Measurements from ENCODE around the gene SHISA5. TPM values are rescaled to one million over a fixed set of nuclear protein-coding genes. Genes with fewer than 3 reads are reported as not detected.

Gene SHISA5
- total RNA-seq, 4 donors from 2014 or later = 64.1 to 90.6 (median 75.4) TPM

- TF ChIP-seq, protein P1, sequence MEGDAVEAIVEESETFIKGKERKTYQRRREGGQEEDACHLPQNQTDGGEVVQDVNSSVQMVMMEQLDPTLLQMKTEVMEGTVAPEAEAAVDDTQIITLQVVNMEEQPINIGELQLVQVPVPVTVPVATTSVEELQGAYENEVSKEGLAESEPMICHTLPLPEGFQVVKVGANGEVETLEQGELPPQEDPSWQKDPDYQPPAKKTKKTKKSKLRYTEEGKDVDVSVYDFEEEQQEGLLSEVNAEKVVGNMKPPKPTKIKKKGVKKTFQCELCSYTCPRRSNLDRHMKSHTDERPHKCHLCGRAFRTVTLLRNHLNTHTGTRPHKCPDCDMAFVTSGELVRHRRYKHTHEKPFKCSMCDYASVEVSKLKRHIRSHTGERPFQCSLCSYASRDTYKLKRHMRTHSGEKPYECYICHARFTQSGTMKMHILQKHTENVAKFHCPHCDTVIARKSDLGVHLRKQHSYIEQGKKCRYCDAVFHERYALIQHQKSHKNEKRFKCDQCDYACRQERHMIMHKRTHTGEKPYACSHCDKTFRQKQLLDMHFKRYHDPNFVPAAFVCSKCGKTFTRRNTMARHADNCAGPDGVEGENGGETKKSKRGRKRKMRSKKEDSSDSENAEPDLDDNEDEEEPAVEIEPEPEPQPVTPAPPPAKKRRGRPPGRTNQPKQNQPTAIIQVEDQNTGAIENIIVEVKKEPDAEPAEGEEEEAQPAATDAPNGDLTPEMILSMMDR (IDR thresholded peaks at IDR 0.05; ENCODE audit: low read depth) = no peak
Measured at GRCh38 chr3:48466386-48467109, 37.4 kb downstream of the SHISA5 start.

DNA sequence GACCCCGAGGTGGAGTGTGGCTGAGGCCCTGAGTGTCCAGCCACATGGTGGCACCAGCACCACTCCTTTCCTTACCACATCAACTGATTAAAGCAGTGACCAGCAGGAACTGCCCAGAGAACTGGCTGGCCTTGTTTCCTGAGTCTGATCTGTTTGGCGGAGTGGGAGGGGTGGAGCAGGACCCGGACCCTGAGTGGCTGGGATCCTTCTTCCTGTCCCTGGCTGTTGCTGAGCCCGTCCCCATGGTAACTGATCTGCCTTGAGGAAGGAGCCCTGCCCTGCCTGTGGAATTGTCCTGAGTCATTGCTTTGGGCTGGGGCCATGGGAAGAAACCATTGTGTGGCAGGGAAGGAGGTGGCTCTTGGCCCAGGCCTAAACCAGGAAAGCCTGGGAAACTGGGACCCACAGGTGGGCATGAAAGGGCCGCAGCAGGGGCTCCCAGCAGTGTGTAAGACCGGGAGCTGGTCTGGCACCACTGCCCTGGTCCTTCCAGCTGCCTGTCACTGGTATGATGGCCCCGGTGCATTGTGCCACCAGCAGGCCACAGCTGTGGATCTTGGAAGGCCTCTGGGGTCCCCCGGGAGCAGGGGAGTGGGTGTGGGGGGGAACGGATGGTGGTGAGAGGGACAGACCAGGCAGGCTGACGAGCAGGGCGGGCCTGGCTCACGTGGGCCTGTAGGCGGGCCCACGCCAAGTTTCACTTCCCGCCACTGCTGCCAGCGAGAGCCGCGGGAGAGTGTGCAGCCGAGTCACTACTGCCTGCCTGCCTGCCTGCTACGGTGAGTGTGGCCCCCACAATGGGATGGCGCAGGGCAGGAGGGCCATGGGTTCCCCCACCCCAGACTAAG is 38.2 kb downstream of the SHISA5 start:
- TF ChIP-seq, protein P1 (IDR thresholded peaks at IDR 0.05; ENCODE audit: low read depth) = no peak

GRCh38 chr3:48465237-48465530 is 38.8 kb downstream of the SHISA5 start:
- TF ChIP-seq, protein P1 (IDR thresholded peaks at IDR 0.05; ENCODE audit: low read depth) = no peak

GRCh38 chr3:48464713-48465221 is 39.2 kb downstream of the SHISA5 start:
- TF ChIP-seq, protein P1 (IDR thresholded peaks at IDR 0.05; ENCODE audit: low read depth) = no peak

GRCh38 chr3:48463703-48464102 is 40.3 kb downstream of the SHISA5 start:
- TF ChIP-seq, protein P1 (IDR thresholded peaks at IDR 0.05; ENCODE audit: low read depth) = no peak

GRCh38 chr3:48460517-48460902 is 43.5 kb downstream of the SHISA5 start:
- TF ChIP-seq, protein P1 (IDR thresholded peaks at IDR 0.05; ENCODE audit: low read depth) = no peak
